HG03196 (cell line): ENCODE data around the gene PHF5A.
"Not testable (repeated sequence)": the region's sequence is repeated elsewhere in the genome, so short reads cannot be mapped to it uniquely, and the experiment has no call there.

Experiments used
- ATAC-seq: cut with Tn5 transposase; IDR thresholded peaks from one replicate; pipeline ENCODE4 v1.9.1; 2021; ENCODE audit not compliant: unreplicated experiment

PHF5A gene

GRCh38 chr22:41488076-41488475 lies 19.6 kb upstream of the PHF5A start:
- no peak for ATAC-seq

- ATAC-seq = no peak
Observed at GRCh38 chr22:41487037-41487935, 18.8 kb upstream of the PHF5A start.

- ATAC-seq = no peak
Observed at GRCh38 chr22:41485033-41485432, 16.5 kb upstream of the PHF5A start.

- ATAC-seq = no peak
Observed at GRCh38 chr22:41482319-41482935, 13.9 kb upstream of the PHF5A start.

GRCh38 chr22:41481925-41482318 lies 13.4 kb upstream of the PHF5A start:
- no peak for ATAC-seq

GRCh38 chr22:41481131-41481830 lies 12.8 kb upstream of the PHF5A start:
- ATAC-seq = no peak

- no peak for ATAC-seq
Observed at GRCh38 chr22:41480397-41480735, 11.9 kb upstream of the PHF5A start.

GRCh38 chr22:41479671-41480396 lies 11.3 kb upstream of the PHF5A start:
- no peak for ATAC-seq

GRCh38 chr22:41478891-41479521 lies 10.5 kb upstream of the PHF5A start:
- ATAC-seq = no peak

- no peak for ATAC-seq
Observed at GRCh38 chr22:41478473-41478872, 10.0 kb upstream of the PHF5A start.

GRCh38 chr22:41474872-41475451 lies 6.5 kb upstream of the PHF5A start:
- no peak for ATAC-seq

GRCh38 chr22:41471568-41471967 lies 3.1 kb upstream of the PHF5A start:
- ATAC-seq = no peak

- no peak for ATAC-seq
Observed at GRCh38 chr22:41470886-41471285, 2.4 kb upstream of the PHF5A start.

- ATAC-seq = peak; percentile 26
Observed at GRCh38 chr22:41469218-41469851, 843 bp upstream of the PHF5A start.

- ATAC-seq = no peak
Observed at GRCh38 chr22:41461901-41462300, 6.6 kb downstream of the PHF5A start.

- ATAC-seq = not testable (repeated sequence)
Observed at GRCh38 chr22:41460071-41460470, 8.4 kb downstream of the PHF5A start.

- ATAC-seq = no peak
Observed at GRCh38 chr22:41459431-41459830, 9.1 kb downstream of the PHF5A start.

GRCh38 chr22:41458161-41458728 lies 10.2 kb downstream of the PHF5A start:
- ATAC-seq = no peak

- peak; percentile 42 for ATAC-seq
Observed at GRCh38 chr22:41448189-41448808, 20.2 kb downstream of the PHF5A start.
